ENCODE measurements around the gene SLC4A7. TPM values are rescaled to one million over a fixed set of nuclear protein-coding genes. Genes with fewer than 3 reads are reported as not detected.
A peak's percentile ranks its signal among the peaks of the same experiment; 100 is the strongest.

The SLC4A7 gene
- total RNA-seq, 1 donor from 2014 or later = 11.0 TPM

- Histone ChIP-seq H3K27me3 (no peaks in the 10 kb centered on the region), H3K4me3 (no peak overlapping the region), H3K9me3 (no peaks in the 10 kb centered on the region), H3K36me3 (no peaks in the 10 kb centered on the region), H3K27ac (no peak overlapping the region), H3K4me1 (peaks cover 3 to 11% of the 10 kb centered on the region in 2 donors)
- DNase-seq (ENCODE audit: low spot score in 2 of 2) = no peak
- TF ChIP-seq CTCF (IDR thresholded peaks at IDR 0.05) = no peak
- intact Hi-C loops (cut with DNase I) = no loop called here
Observed at GRCh38 chr3:27486336-27486735, 2.2 kb upstream of the SLC4A7 start.

- intact Hi-C loops (cut with DNase I) = loop anchor here (2.0 kb wide), 2 partner anchors 47 to 191 kb away; no protein-coding TSS in a partner anchor
- Histone ChIP-seq H3K4me1 (peaks cover 3 to 11% of the 10 kb centered on the region in 2 donors), H3K27ac (no peak overlapping the region), H3K4me3 (no peak overlapping the region), H3K36me3 (no peaks in the 10 kb centered on the region), H3K27me3 (no peaks in the 10 kb centered on the region), H3K9me3 (no peaks in the 10 kb centered on the region)
- TF ChIP-seq CTCF (IDR thresholded peaks at IDR 0.05) = no peak
- no peak for DNase-seq (ENCODE audit: low spot score in 2 of 2)
Observed at GRCh38 chr3:27485866-27486265, 1.7 kb upstream of the SLC4A7 start.

GRCh38 chr3:27483117-27484014, 818 bp downstream of the SLC4A7 start:
- H3K4me3 ChIP-seq = peak overlapping the region; percentile 71 to 92
- H3K36me3 ChIP-seq = no peaks in the 10 kb centered on the region
- H3K27me3 ChIP-seq = no peaks in the 10 kb centered on the region
- no peaks in the 10 kb centered on the region for H3K9me3 ChIP-seq
- peak in 1 of 2 donors; percentile 77 for DNase-seq (ENCODE audit: low spot score in 2 of 2)
- peak overlapping the region; percentile 92 to 99 for H3K27ac ChIP-seq
- no peak for TF ChIP-seq CTCF (IDR thresholded peaks at IDR 0.05)
- intact Hi-C loops (cut with DNase I) = loop anchor here (1.0 to 5.0 kb wide), 6 partner anchors 20 to 198 kb away; no protein-coding TSS in a partner anchor
- peaks cover 3 to 19% of the 10 kb centered on the region in 2 donors for H3K4me1 ChIP-seq

GRCh38 chr3:27479806-27480543, 4.2 kb downstream of the SLC4A7 start:
- H3K27me3 ChIP-seq = no peaks in the 10 kb centered on the region
- intact Hi-C loops (cut with DNase I) = loop anchor here (5.0 to 10.0 kb wide), 2 partner anchors 112 to 345 kb away; no protein-coding TSS in a partner anchor
- H3K36me3 ChIP-seq = no peaks in the 10 kb centered on the region
- H3K27ac ChIP-seq = no peak overlapping the region
- peaks cover 3 to 19% of the 10 kb centered on the region in 2 donors for H3K4me1 ChIP-seq
- TF ChIP-seq CTCF (IDR thresholded peaks at IDR 0.05) = no peak
- DNase-seq (ENCODE audit: low spot score in 2 of 2) = no peak
- H3K4me3 ChIP-seq = no peak overlapping the region
- no peaks in the 10 kb centered on the region for H3K9me3 ChIP-seq

- Histone ChIP-seq H3K9me3 (no peaks in the 10 kb centered on the region), H3K27me3 (no peaks in the 10 kb centered on the region), H3K4me3 (no peak overlapping the region), H3K36me3 (no peaks in the 10 kb centered on the region), H3K4me1 (no peaks in the 10 kb centered on the region), H3K27ac (no peak overlapping the region)
- no peak for DNase-seq (ENCODE audit: low spot score in 2 of 2)
- no peak for TF ChIP-seq CTCF (IDR thresholded peaks at IDR 0.05)
- intact Hi-C loops (cut with DNase I) = loop anchor here (10.0 kb wide), 1 partner anchor 337 kb away; no protein-coding TSS in a partner anchor
Observed at GRCh38 chr3:27471923-27472550, 12.1 kb downstream of the SLC4A7 start.

All from ascending aorta (tissue), 2 donors.